GM18858 (cell line): ENCODE data around the gene ZFP69B.
A peak's percentile ranks its signal among the peaks of the same experiment; 100 is the strongest.

Source experiments
- ATAC-seq: cut with Tn5 transposase; IDR thresholded peaks from one replicate; pipeline ENCODE4 v1.9.1; 2021; ENCODE audit not compliant: unreplicated experiment

Gene ZFP69B

DNA sequence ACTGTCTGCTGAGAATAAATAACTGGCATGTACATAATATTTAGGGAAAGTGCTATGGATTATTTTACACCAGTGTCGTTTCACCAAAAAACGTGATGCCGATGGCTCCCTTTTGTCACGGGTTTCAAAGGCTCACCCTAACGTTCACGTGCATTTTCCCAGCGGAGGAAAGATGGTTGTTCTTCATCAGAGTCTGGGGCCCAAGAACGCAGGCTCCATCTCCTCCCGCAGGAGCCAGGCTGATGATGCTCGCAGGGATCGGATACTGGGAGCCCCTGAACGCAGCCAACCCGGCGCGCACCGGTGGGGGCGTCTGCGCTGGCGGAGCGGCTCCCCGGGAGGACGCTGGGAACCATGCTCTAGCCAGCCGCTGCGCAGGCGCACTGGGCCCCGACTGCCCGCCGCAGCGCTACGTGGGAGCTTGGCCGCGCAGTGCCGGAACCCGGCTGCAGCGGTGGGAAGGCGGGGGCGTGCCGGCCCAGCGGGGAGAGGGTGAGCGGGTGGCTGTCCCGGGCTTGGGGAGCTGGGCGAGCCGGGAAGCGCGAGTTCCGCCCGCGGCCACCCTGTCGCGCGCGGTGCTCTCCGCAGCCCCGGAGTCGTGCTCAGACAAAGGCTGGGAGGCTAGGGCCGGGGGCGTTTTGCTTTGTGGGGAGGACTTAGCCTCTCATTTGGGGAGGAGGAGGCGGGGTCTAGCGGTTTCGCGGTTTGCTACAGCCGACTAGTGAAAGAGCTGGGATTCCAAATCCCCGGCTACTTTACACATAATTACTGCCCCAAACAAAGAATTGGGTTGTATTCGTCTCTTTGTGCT lies at the start of gene ZFP69B:
Gene ZFP69B (plus strand): TSS at position 793 of the 811 bp plus-strand sequence. CDS start 486 bp downstream, outside the sequence.
- ATAC-seq, result peak; percentile 56

GRCh38 chr1:40401473-40402201 lies 48.6 kb upstream of the ZFP69B start:
- ATAC-seq, result no peak

DNA sequence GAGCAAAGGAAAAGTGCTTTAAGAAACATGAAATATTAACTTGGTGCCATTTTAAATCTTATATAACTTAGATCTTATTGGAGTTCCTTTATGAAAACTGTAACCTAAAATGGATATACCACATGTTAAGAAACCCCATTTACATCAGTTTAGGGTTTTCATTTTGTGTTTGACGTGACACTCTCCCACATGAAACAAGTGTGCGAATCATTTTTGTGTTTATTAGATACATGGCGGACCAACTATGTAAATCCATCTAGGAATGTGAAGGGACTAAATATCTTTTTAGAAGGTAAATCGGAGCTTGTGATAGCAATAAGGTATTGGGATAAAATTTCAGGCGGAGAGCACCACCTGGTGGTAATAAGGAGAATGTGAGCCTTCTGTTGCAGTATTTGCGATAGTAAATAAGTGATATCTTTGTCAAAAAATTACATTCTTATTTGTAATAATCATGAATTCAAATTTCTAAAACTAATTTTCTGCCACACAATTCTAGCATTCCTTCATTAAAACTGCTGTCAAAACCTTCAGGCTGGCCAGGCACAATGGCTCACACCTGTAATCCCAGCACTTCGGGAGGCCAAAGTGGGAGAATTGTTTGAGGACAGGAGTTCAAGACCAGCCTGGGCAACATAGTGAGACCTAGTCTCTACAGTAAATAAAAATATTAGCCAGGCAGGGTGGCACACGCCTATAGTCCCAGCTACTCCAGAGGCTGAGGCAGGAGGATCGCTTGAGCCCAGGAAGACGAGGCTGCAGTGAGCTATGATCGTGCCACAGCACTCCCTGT lies 45.4 kb upstream of the ZFP69B start:
- ATAC-seq, result no peak

GRCh38 chr1:40405812-40406211 lies 44.5 kb upstream of the ZFP69B start:
- no peak for ATAC-seq

- no peak for ATAC-seq
These were observed 42.8 kb upstream of the ZFP69B start for GRCh38 chr1:40407453-40407852.

DNA sequence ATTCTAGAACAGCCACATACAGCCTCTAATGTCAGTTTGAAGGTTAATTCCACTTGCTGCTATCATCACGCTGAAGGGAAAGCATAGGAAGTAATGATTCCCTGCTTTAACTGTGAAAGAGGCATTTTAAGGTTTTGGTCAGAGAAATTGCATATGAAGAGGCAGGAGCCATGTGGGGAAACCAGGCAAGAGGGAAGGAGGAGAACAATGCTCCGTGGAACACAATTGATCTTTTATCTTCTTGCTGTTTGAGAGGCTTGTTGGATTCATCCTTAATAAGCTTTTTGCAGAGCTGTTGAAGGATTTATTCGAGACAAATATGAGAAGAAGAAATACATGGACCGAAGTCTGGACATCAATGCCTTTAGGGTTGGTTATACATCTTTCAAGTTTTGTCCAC lies 40.8 kb upstream of the ZFP69B start:
- ATAC-seq, result no peak

- ATAC-seq, result no peak
These were observed 39.0 kb upstream of the ZFP69B start for GRCh38 chr1:40411294-40411693.

DNA sequence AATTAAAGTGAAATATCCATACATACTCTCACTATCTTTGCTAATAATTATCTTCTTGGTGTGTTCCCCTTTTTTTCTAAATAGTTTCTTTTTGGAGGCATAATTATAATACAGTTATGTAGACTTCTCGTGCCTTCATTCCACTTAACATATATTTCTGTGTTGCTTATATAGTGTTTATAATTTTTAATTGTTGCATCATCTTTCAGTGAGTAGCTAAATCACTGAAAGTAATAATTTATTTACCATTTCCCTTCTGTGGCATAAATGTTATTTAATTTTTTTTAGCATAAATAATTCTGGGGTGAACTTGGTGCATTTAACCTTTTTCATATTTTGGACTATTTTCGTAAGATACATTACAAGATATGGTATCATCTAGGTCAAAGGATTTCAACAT lies 38.4 kb upstream of the ZFP69B start:
- ATAC-seq, result no peak

DNA sequence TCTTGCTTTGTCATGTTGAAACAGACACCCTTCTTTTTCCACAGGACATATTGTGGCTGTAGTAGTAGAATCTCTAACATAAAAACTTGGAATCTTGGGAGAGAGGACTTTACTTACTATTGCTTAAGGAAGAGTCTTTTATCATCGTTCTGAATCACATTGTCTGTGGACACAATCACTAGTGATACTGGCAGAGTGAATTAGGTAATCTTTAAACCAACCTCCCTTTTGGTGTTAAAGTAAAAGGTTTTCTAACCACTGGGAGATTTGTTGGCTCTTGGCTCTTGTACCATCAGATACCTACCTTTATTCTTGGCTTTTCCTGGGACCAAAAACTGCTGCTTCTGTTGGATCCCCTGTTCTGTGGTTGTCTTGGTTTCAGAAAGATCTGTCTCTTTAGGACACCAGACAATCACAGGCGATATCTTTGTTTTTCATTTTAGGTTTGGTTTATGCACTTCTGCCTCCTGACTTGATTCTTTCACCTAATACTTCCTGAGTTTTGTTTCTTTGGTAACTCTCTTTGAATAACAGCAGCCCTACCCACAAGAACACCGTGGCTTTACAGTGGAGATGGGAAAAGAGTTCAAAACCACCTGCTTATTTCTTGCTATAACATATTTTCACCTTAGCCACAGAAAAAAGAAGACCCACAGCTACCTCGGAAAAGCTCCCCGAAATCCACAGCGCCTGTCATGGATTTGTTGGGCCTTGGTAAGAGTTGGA lies 36.6 kb upstream of the ZFP69B start:
- ATAC-seq, result no peak

DNA sequence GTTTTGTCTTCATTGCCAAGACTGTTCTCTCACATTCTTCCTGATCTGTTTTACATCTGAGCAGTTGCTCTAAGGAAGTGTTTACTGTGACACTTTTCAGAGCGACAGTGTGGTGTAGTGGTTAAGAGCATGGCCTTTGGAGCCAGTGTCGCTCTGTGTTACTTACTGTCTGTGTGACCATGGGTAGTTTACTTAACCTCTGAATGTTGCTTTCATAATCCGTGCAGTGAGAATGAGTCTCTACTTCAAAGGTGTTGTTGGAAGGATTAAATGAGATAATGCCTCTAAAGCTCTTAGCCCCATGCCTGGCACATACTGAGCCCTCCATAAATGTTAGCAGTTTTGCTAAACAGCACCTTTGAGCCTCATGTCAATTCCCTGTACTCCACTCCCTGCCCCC lies 35.9 kb upstream of the ZFP69B start:
- no peak for ATAC-seq

DNA sequence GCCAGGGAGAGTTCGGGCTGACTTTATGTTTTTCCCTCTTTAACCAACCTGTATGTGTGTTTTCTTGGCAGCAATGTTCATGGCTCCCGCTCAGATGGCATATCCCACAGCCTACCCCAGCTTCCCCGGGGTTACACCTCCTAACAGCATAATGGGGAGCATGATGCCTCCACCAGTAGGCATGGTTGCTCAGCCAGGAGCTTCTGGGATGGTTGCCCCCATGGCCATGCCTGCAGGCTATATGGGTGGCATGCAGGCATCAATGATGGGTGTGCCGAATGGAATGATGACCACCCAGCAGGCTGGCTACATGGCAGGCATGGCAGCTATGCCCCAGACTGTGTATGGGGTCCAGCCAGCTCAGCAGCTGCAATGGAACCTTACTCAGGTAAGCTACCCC lies 33.6 kb upstream of the ZFP69B start:
- no peak for ATAC-seq

DNA sequence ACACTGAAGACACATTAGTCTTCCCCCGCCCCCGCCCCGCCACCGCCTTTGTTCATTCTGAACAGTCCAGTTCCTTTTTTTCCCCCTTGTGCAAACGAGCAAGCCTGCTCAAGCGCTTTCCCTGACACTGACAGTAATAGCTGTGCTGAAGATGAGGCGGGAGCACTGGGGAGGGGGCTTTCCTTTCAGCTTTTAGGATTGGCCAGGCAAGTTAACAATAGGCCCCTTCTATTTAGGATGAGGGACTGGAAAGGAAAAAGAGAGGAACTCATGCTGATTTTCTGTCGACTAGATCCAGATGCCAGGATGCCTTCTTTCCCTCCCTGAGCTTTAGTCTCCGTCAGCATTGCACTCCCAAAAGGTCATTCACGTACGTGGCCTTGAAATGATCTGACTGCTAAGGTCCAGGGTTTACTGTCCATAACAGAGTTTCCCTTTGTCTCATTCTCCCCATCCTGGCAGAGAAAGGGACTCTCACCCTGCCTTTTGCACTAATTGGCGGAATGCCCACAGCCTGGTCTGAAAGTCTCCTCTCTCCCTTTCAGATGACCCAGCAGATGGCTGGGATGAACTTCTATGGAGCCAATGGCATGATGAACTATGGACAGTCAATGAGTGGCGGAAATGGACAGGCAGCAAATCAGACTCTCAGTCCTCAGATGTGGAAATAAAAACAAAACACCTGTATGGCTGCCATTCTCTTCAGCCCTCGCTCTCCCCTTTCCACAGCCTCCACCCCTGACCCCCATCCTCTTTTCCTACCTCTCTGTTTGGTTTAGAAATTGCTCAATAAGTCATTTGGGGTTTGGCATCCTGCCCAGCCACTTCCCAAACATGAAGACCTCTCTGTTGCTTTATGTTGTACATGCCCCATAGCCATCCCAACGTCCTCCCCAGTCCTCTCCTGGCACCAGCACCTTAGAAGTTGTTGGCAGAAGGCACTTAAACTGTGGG lies 28.6 kb upstream of the ZFP69B start:
- no peak for ATAC-seq

- ATAC-seq, result no peak
These were observed 27.5 kb upstream of the ZFP69B start for GRCh38 chr1:40422630-40423263.

DNA sequence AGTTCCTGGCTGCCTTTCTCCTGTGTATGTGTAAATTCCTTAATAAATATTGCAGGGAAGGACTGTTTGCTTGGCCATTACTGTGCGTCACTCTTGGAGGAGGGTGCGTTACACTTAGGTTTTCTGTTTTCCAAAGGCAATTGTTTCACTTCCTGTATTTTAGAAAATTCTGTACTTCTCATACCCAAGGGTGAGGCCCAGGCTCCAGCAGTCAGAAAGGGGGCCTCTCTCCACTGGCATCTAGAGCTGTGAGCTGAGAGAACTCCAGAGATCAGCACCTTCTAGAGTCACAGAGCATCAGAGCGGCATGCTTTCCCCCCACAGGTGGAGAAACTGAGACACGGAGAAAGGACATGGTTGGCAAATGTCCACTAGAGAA lies 27.0 kb upstream of the ZFP69B start:
- ATAC-seq, result no peak

DNA sequence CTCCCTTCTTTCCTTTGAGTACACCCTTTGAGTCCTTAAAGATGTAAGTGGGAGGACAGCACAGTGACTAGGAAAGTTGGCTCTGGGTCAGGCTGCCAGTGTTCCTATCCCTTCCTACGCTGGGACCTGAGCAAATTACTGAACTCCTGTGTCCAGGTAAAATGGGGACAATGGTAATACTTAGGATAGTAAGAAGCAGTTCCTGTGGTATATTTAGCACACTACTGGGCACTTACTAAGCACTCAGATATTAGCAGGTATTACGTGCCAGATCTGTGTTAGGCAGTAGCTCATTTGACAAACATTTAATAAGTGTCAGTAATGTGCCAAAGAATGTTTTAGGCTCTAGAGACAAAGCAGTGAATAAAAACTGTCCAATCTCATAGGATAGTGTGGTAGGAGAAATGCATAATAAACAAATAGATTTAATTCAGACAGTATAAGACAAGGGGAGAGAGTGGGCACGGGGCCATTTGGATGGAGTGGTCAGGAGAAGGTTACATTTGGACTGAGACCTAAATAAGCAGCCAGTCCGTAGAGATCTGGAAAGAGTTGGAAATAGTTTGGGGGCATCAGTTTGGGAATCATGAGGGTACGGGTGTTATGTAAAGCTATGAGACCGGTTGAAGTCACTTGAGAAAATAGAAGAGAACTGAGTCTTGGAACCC lies 26.2 kb upstream of the ZFP69B start:
- ATAC-seq, result no peak

GRCh38 chr1:40425198-40425597 lies 25.1 kb upstream of the ZFP69B start:
- no peak for ATAC-seq

GRCh38 chr1:40431385-40431784 lies 18.9 kb upstream of the ZFP69B start:
- ATAC-seq, result no peak

DNA sequence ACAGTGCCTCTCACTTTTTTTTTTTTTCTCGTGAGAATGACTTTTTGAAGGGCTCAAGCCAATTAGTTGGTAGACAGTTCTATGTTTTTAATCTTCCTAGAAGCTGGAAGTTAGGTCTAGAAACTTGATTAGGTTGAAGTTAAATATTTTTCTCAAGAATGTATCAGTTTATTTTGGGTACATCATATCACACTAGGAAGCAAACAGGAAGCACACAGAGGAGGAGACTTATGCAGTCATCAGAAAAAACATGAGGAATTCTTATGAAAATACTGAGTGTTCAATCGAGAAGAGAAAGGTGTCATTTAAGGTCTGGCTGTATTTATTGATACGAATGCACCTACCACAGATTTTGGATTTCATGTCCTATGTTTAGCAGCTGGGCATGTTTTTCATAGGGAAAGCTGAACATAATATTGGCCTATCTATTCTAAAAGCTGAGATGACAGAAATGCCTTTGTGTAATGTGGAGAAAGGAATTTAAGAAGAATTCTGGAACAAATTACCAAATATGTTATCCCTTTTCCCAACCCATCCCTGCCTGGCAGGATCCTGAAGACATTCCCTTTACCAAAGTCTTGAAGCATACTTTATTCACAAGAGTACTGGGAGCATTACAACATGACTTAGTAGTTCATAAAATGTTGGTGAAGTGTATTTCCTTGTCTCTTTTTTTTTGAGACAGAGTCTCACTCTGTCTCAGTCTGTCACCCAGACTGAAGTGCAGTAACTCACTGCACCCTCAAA lies 17.5 kb upstream of the ZFP69B start:
- ATAC-seq, result no peak
